22Rv1 (cell line): Measurements from ENCODE around the gene PTPRG.
A peak's percentile ranks its signal among the peaks of the same experiment; 100 is the strongest.

Experiments used
- H3K27ac ChIP-seq: fragments of 450-650 bp; 2 replicates; pipeline ENCODE4 v1.5.1; 2017
- CTCF ChIP-seq: fragments of 450-650 bp; IDR thresholded peaks from 2 replicates; pipeline ENCODE4 v1.5.1; 2017; ENCODE audit warnings: mild to moderate bottlenecking
- ZFX ChIP-seq: fragments of 450-650 bp; IDR thresholded peaks from 2 replicates; pipeline ENCODE4 v1.6.1; 2017; ENCODE audit warnings: antibody characterized with exemption, borderline replicate concordance

The PTPRG gene

GRCh38 chr3:62189376-62189698, 628.0 kb downstream of the PTPRG start:
- TF ChIP-seq CTCF, result no peak
- TF ChIP-seq ZFX, result no peak
- no peak overlapping the region for H3K27ac ChIP-seq

DNA sequence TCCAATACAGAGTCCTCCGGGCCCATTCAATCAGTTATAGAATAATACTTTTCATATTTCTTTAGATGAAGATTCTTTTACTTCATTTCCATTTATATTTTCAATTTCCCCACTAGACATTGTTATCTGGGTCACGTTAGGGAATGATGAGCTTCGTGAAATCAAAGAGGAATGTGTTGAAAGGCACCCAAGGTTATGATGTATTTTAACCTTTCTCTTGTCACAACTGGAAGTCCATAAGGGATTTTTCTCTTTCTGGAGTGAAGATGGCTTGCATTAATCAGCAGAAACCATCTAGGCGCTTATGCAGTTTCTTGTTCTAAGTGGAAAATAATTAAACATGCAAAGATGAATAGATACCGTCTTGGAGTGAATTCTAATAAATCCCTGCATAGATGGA, 631.5 kb downstream of the PTPRG start:
- TF ChIP-seq CTCF, result no peak
- no peak for TF ChIP-seq ZFX
- no peak overlapping the region for H3K27ac ChIP-seq

GRCh38 chr3:62193586-62194345, 632.4 kb downstream of the PTPRG start:
- no peak overlapping the region for H3K27ac ChIP-seq

GRCh38 chr3:62197350-62198012, 636.1 kb downstream of the PTPRG start:
- H3K27ac ChIP-seq, result no peak overlapping the region
- TF ChIP-seq ZFX, result no peak
- TF ChIP-seq CTCF, result no peak

More at GRCh38 chr3:62193586-62194345, 632.4 kb downstream of the PTPRG start:
- no peak for TF ChIP-seq CTCF
- no peak for TF ChIP-seq ZFX

- no peak overlapping the region for H3K27ac ChIP-seq
- no peak for TF ChIP-seq CTCF
- no peak for TF ChIP-seq ZFX
These were observed 637.8 kb downstream of the PTPRG start for GRCh38 chr3:62199126-62199525.

DNA sequence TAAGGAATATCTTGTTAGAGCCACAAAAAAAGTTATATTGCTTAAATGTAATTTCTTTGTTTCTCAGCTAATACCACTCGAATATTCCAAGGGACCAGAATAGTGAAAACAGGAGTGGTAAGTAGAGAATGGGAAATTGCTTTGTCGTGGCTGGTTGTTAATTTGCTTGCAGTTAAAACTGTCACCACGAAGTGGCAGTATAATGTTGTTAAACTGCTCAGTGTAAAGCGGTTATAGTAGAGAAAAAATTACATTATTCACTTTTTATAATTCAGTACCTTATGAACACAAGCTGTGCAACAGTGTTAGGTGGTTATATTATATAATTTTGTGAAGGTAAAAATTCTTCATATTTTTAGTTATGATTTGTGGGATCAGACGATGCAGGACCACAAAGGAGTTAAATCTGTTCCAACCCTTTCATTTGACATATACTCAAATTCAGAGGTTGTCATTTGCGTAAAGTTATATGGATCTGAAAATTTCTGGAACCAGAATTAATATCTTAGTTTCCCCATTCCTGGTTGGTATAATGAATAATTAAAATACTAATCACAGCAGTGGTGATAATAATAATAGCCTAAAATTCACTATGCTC, 640.2 kb downstream of the PTPRG start:
- TF ChIP-seq CTCF (peak; percentile 77), ZFX (no peak)
- H3K27ac ChIP-seq, result no peak overlapping the region

DNA sequence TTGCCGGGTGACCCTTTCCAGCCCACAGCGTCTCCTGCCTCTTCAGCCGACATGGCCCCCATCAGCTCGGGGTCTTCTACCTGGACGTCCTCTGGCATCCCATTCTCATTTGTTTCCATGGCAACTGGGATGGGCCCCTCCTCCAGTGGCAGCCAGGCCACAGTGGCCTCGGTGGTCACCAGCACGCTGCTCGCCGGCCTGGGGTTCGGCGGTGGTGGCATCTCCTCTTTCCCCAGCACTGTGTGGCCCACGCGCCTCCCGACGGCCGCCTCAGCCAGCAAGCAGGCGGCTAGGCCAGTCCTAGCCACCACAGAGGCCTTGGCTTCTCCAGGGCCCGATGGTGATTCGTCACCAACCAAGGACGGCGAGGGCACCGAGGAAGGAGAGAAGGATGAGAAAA, 641.8 kb downstream of the PTPRG start:
- H3K27ac ChIP-seq, result no peak overlapping the region

More for the DNA sequence above, 641.8 kb downstream of the PTPRG start:
- no peak for TF ChIP-seq ZFX
- TF ChIP-seq CTCF, result no peak
